K562 (cell line): ENCODE results near the gene ACSL5. TPM values are rescaled to one million over a fixed set of nuclear protein-coding genes. Genes with fewer than 3 reads are reported as not detected.

ENCODE experiments used
- ATAC-seq: fragments of 200-7000 bp; cut with Tn5 transposase; 3 replicates; pipeline ENCODE4 v1.9.1; 2020; ENCODE audit warnings: moderate library complexity
- BruUV-seq: library from RNA; stranded (reverse); fragments of 400-500 nt; replicated peaks from 2 replicates; lab custom pipeline; 2021; lab: Mats Ljungman, UMichigan
- CTCF ChIA-PET: fragments of 300-600 bp; formaldehyde crosslinking; extraction: SDS; loops from one replicate; lab custom pipeline; 2021; ENCODE audit warnings: low intra/inter-chr PET ratio; lab: Yijun Ruan, JAX
- POLR2A ChIA-PET: fragments of 300-600, 350-650 bp; sonication (Branson Sonifier 250); formaldehyde crosslinking; extraction: SDS; loops from one replicate; lab custom pipeline; 2021; ENCODE audit warnings: antibody characterized with exemption, inconsistent platforms; lab: Yijun Ruan, JAX
- DNase-seq, 4 experiments: peaks; one replicate each; pipeline versions ENCODE4 v3.0.0 to v3.0.0-alpha.2; 2011 to 2018; ENCODE audit warnings: low spot score in 3 of 4, mixed read lengths in 3 of 4; ENCODE audit errors: extremely low read depth in 1 of 4
- FAIRE-seq: peaks from 2 replicates; lab custom pipeline; 2011; peaks lifted over from hg19 to GRCh38; lab: Jason Lieb, UNC
- H2AFZ ChIP-seq: 2 replicates; pipeline ENCODE4 v1.6.0; 2011; ENCODE audit warnings: low read depth, low read length, control low read depth, inconsistent platforms
- H3K27ac ChIP-seq: fragments of 200-600 bp; 3 replicates; pipeline ENCODE4 v1.8.0; 2011; ENCODE audit warnings: low read depth, mild to moderate bottlenecking, control low read depth, inconsistent platforms, low read length, moderate library complexity, mixed read lengths; ENCODE audit errors: extremely low read depth
- H3K27me3 ChIP-seq, 2 experiments: fragments of 300-600 bp in 1 of 2; 2 replicates in 1 of 2; 3 replicates in 1 of 2; pipeline versions ENCODE4 v1.6.0 to v1.8.0; 2011; ENCODE audit warnings: inconsistent platforms in 2 of 2, low read length in 2 of 2, mild to moderate bottlenecking in 1 of 2, mixed read lengths in 1 of 2, moderate library complexity in 1 of 2; ENCODE audit not compliant: control insufficient read depth in 2 of 2, insufficient read depth in 2 of 2
- H3K36me3 ChIP-seq: fragments of 300-600 bp; 3 replicates; pipeline ENCODE4 v1.8.0; 2011; ENCODE audit warnings: mild to moderate bottlenecking, low read length, inconsistent platforms; ENCODE audit not compliant: control insufficient read depth, insufficient read depth
- H3K4me1 ChIP-seq, 2 experiments: fragments of 200-600 bp in 1 of 2; replicated peaks in 1 of 2; 2 replicates in 1 of 2; 3 replicates in 1 of 2; pipeline versions ENCODE4 v1.5.1 to v1.8.0; 2011; ENCODE audit warnings: inconsistent platforms in 2 of 2, low read length in 2 of 2, mild to moderate bottlenecking in 1 of 2, mixed read lengths in 1 of 2, moderate library complexity in 1 of 2; ENCODE audit not compliant: control insufficient read depth in 2 of 2, insufficient read depth in 2 of 2
- H3K4me2 ChIP-seq: 2 replicates; pipeline ENCODE4 v1.6.1; 2011; ENCODE audit warnings: low read length, control low read depth, inconsistent platforms, mixed read lengths; ENCODE audit not compliant: insufficient read depth
- H3K4me3 ChIP-seq: fragments of 200-600 bp; sonication (generic), shearing (Covaris generic); 2 replicates; pipeline ENCODE4 v1.5.1; 2016; ENCODE audit warnings: control low read depth, inconsistent platforms
- H3K79me2 ChIP-seq: fragments of 200-600 bp; 3 replicates; pipeline ENCODE4 v1.8.0; 2011; ENCODE audit warnings: low read length, inconsistent platforms; ENCODE audit not compliant: control insufficient read depth, insufficient read depth
- H3K9ac ChIP-seq, 2 experiments: 2 replicates each; pipeline versions ENCODE4 v1.6.0 to v1.6.1; 2011; ENCODE audit warnings: low read depth in 2 of 2, low read length in 2 of 2, control low read depth in 1 of 2, inconsistent platforms in 1 of 2, mild to moderate bottlenecking in 1 of 2, mixed read lengths in 1 of 2; ENCODE audit not compliant: insufficient read depth in 1 of 2
- H3K9me1 ChIP-seq: one replicate; pipeline ENCODE4 v1.6.0; 2011; ENCODE audit warnings: inconsistent platforms, mild to moderate bottlenecking, low read length, moderate library complexity; ENCODE audit not compliant: control insufficient read depth, insufficient read depth
- H3K9me3 ChIP-seq: replicated peaks from 2 replicates; pipeline ENCODE4 v1.5.1; 2011; ENCODE audit warnings: low read depth, low read length, inconsistent platforms; ENCODE audit not compliant: control insufficient read depth, insufficient read depth
- H4K20me1 ChIP-seq: replicated peaks from 2 replicates; pipeline ENCODE4 v1.6.1; 2011; ENCODE audit warnings: low read length, inconsistent platforms, mixed read lengths; ENCODE audit not compliant: control insufficient read depth, insufficient read depth
- CREM ChIP-seq: IDR thresholded peaks from 2 replicates; pipeline ENCODE4 v1.6.1; 2014; ENCODE audit warnings: antibody characterized with exemption, low read depth
- RAD21 ChIP-seq, 2 experiments: fragments of 250-450 bp in 1 of 2; fragments of 450-650 bp in 1 of 2; sonication (Bioruptor Pico) in 1 of 2; formaldehyde crosslinking in 1 of 2; IDR thresholded peaks in 1 of 2; conservative IDR thresholded peaks in 1 of 2; 2 replicates each; pipeline versions ENCODE4 v1.4.0 to v1.8.0; 2020 to 2022; ENCODE audit warnings: mild to moderate bottlenecking in 2 of 2, moderate library complexity in 1 of 2
- WGBS: fragments of 100-300 bp; shearing (Covaris generic); methylation state at CpG from one replicate; pipeline ENCODE4 v1.1.6; 2016; ENCODE audit warnings: low coverage, mixed read lengths; ENCODE audit not compliant: insufficient coverage; ENCODE audit errors: missing lambda C conversion rate; 5-methylcytosine and 5-hydroxymethylcytosine counted together
- in situ Hi-C: fragments of 300-500 bp; cut with MboI; formaldehyde crosslinking; loops from 4 replicates; pipeline ENCODE4 v1.15.0; 2018; ENCODE audit warnings: inconsistent platforms, mixed read lengths
- intact Hi-C: fragments of 100-400 bp; cut with micrococcal nuclease; formaldehyde crosslinking; loops from 2 replicates; pipeline ENCODE4 v1.14.2; 2022
- polyA plus RNA-seq, 8 experiments: library from polyadenylated mRNA; depleted of rRNA in 4 of 8; stranded (reverse) in 5 of 8; unstranded in 3 of 8; fragments of >200 nt; fragmentation: Nextera tagmentation in 2 of 8; fragmentation: Illumina TruSeq in 1 of 8; extraction: Ambion mirVana in 2 of 8; extraction: Trizol in 1 of 8; gene quantifications; 2 replicates each; pipeline versions ENCODE4 v1.2.1 to v1.2.3, GENCODE V29; 2011 to 2014; ENCODE audit warnings: inconsistent platforms in 1 of 8, missing spikeins in 1 of 8
- total RNA-seq, 7 experiments: library from RNA; depleted of rRNA in 6 of 7; stranded (reverse); fragments of >200 nt in 6 of 7; fragmentation: Illumina TruSeq in 2 of 7; extraction: Trizol in 2 of 7; gene quantifications; 2 replicates each; pipeline versions ENCODE4 v1.2.1 to v1.2.3, GENCODE V29; 2011 to 2021; ENCODE audit warnings: low replicate concordance in 1 of 7
- TF ChIP-seq, protein P1 (sequence below), 3 experiments: IDR thresholded peaks in 2 of 3; conservative IDR thresholded peaks in 1 of 3; 2 replicates each; pipeline ENCODE4 v1.5.1; 2011 to 2012; ENCODE audit warnings: low read length in 3 of 3, mild to moderate bottlenecking in 3 of 3, control low read depth in 2 of 3, improper control_type of control experiment in 1 of 3, inconsistent platforms in 1 of 3, low read depth in 1 of 3, mixed read lengths in 1 of 3, moderate library complexity in 1 of 3; ENCODE audit not compliant: insufficient read depth in 2 of 3

ACSL5 gene
- total and polyA plus RNA-seq, 9 of the 15 experiments (the other 6 are each of a cell fraction or from before 2014, with no cell fraction given): 0.19 to 1.4 (median 0.55) TPM

DNA sequence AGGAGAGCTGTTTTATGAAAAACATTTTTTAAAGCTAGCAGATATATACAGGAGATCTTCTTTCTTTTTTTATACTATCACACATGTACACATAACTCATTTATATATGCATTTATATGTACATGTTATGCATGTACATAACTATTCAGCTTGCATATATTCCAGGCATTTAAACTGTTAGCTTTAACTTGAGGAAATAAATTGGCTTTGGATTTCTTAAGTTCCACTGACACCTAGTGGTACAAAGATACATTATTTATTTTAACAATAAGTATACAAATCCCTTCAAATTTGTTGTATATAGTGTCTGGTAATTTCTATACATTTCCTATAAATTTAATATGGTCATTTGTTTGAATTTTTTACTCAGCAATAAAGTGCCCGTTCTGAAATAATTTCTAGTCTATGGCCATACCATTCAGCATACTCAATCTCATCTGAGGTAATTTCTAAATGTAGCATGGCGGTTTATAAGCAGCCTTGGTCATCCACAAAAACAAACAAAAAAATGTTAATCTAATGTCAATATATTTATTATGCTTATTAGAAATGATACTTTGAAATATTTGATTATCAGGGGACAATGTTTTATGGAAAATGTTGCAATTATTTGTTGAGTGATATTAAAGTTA lies 61.2 kb downstream of the ACSL5 start (continued):
- TF ChIP-seq, protein P1, sequence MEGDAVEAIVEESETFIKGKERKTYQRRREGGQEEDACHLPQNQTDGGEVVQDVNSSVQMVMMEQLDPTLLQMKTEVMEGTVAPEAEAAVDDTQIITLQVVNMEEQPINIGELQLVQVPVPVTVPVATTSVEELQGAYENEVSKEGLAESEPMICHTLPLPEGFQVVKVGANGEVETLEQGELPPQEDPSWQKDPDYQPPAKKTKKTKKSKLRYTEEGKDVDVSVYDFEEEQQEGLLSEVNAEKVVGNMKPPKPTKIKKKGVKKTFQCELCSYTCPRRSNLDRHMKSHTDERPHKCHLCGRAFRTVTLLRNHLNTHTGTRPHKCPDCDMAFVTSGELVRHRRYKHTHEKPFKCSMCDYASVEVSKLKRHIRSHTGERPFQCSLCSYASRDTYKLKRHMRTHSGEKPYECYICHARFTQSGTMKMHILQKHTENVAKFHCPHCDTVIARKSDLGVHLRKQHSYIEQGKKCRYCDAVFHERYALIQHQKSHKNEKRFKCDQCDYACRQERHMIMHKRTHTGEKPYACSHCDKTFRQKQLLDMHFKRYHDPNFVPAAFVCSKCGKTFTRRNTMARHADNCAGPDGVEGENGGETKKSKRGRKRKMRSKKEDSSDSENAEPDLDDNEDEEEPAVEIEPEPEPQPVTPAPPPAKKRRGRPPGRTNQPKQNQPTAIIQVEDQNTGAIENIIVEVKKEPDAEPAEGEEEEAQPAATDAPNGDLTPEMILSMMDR (IDR thresholded peaks at IDR 0.05 in 2 of 3, conservative IDR thresholded peaks at IDR 0.05 in 1 of 3; ENCODE audit: insufficient read depth in 2 of 3, low read depth in 1 of 3, low read length in 3 of 3): peak in 1 of 3 experiments; percentile 60; a peak in 2 of 6 replicates
- peak; percentile 68 to 69 for TF ChIP-seq RAD21 (CRISPR knock-in tag; conservative IDR thresholded peaks at IDR 0.05 in 1 of 2, IDR thresholded peaks at IDR 0.05 in 1 of 2)

DNA sequence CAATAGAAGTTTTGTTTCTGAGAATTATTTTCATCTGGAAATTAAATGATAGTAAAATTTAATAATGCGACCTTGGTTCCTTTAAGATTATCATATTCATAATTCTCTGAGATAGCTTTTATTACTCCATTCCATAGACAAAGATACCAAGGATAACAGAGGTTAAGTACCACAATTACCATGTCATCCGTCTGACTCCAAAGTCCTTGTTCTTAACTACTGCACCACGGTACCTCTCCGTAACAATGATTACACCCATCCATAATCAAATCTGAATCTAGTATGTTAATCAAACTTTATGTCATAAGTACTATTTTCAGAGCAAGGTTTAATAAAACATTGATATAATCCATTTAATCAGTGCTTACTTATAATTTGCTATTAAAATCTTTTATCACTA lies 64.4 kb downstream of the ACSL5 start:
- Histone ChIP-seq H3K79me2 (no peaks in the 10 kb centered on the region), H3K9ac (no peak overlapping the region), H3K27me3 (no peaks in the 10 kb centered on the region), H3K9me3 (no peaks in the 10 kb centered on the region), H3K4me2 (no peak overlapping the region), H3K27ac (no peak overlapping the region), H3K9me1 (no peaks in the 10 kb centered on the region), H3K4me3 (no peak overlapping the region), H4K20me1 (no peaks in the 10 kb centered on the region), H3K4me1 (no peaks in the 10 kb centered on the region), H2AFZ (no peak overlapping the region), H3K36me3 (peaks cover 68% of the 10 kb centered on the region)
- ATAC-seq: no peak
- WGBS: 96% methylated on average over 4 of the region's 4 CpGs
- intact Hi-C loops: no loop called here
- FAIRE-seq: no peak
- no peak for DNase-seq
- ChIA-PET POLR2A (no interaction called here), CTCF (no interaction called here)
- in situ Hi-C loops: no loop called here
- no TSS peak for BruUV-seq
- no peak for TF ChIP-seq CREM
